Skeletal muscle cell (primary cell): Measurements from ENCODE around the gene YY1.
"Not testable (repeated sequence)": the region's sequence is repeated elsewhere in the genome, so short reads cannot be mapped to it uniquely, and the experiment has no call there.

Experiments
- DNase-seq: peaks from one replicate; pipeline ENCODE4 v3.0.0-alpha.2; 2010; ENCODE audit warnings: low read depth
- H3K4me3 ChIP-seq: 2 replicates; pipeline ENCODE4 v1.5.1; 2011; ENCODE audit warnings: low read depth, mild to moderate bottlenecking, control low read depth, low read length, moderate library complexity

YY1 gene

DNA sequence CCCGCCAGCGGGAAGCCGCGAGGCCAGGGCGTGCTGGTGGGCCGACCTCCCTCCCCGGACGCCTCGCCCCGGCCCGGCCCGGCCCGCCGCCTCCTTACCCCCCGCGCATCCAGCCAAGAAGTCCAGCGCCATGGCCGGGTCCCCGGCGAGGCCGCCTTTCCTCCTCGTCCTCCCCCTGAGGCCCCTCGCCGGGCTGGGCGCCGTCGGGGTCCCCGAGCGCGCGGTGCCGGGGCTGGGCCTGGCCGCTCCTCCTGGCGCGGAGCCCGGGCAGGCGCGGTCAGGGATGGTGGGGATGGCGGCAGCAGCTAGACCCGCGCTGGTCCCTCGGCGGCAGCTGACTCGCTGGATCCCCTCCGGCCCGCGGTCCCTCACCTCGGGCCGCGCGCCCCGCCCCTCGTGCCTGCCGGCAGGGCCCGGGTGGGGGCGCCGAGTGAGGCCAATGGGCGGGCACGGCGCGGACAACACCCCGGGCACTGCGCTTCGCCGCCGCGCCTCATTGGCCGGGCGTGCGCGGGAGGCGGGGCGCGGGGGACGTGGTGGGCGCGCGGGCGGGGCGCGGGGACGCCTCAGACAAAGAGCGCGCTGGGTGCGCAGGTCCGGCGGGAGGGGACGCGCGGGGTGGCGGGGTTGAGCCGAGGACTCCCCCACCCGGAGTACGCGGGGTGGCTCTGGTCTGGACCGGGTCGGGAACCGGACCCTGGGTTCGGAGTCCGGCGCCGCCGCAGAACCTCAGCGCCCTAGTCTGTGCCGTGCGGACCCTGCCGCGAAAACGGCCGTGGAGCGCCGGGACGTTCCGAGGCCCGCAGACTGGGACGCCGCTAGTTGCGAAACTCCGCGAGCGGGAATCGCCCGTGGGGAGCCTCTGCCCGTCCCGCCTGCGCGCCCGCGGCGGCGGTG is 67.4 kb downstream of the YY1 start, which contains the start of gene SLC25A29:
Gene SLC25A29 (minus strand): TSS at position 344 of the 897 bp plus-strand sequence. CDS start 212 bp downstream, at position 132.
- DNase-seq = peak; percentile 53
- peak within 1 kb of the TSS; percentile 84 for H3K4me3 ChIP-seq

DNA sequence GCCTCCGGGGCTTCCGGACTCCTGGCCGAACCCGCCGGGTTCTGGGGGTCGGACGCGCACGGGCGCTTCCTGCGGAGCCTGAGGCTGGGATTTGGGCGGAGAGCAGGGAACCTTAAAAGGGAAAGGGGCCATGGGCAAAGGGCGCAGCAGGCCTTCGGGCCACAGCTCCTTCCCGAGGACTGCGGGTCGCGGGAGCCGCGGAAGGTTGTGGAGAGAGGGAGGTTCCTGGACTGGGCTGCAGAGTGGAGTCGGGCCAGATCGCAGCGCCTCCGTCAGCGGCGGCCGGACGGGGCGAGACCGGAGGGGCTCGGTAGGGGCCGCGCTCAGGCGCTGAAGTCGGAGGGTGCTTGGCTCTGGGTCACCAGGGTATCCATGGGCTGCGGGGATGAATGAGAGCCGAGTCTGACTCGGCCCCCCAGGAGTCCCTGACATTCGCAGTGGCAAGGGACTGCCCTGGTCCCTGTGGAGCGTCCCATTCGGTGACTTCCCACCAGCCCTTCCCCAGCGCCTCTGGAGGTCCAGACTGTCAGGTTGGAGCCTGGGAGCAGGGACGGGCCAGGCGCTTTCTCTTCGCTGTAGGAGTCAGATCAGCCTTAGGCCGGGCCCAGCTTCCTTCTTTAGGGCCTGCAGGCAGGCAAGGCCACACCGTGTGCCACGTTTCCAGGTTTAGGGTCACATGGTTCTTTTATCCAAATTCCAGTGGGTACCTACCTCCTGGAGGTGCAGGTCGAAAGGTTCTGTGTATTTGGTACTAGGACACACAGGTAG is 68.2 kb downstream of the YY1 start:
- DNase-seq = no peak
- H3K4me3 ChIP-seq = peak overlapping the region; percentile 84

DNA sequence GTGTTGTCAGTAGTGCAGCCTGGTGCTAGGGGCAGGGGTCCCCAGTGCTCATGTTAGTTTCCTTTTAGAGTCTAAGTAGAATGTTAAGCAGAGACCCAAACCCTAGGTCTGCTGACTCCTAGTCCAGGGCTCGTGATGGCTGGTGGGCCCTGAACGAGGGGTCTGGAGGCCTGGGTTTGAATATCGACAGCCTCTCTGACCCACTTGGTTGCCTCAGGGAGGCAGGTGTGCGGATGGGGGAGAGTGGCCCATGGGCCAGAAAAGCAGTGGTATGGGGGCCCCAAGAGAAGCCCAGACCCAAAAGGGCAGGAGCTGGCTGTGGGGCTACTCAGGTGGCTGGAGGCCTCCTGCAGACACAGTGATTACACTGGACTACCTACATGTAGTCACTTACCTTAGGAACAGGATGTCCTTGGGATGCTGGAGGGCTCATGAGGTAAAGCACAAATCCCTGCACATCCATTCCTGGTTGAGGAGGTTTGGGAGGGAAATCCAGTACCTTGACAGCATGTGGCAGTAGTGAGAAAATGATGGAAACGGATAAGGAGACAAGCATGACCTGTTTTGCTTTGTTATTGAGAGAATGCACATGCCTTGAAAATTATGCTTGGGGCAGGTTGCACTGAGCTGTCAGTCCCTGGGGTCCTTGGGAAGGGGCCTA is 69.0 kb downstream of the YY1 start:
- H3K4me3 ChIP-seq = peak overlapping the region; percentile 84
- DNase-seq = no peak

DNA sequence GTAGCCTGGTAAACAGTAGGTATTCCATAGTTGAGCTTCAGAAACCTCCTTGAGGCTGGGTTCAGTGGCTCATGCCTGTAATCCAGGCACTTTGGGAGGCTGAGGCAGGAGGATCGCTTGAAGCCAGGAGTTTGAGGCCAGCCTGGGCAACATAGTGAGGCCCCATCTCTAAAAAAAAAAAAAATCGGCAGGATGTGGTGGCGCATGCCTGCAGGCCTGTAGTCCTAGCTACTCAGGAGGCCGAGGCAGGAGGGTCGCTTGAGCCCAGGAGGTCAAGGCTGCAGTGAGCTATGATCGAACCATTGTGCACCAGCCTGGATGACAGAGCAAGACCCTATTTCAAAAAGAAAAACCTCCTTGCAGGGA is 69.5 kb downstream of the YY1 start:
- DNase-seq, H3K4me3 ChIP-seq: not testable (repeated sequence)

DNA sequence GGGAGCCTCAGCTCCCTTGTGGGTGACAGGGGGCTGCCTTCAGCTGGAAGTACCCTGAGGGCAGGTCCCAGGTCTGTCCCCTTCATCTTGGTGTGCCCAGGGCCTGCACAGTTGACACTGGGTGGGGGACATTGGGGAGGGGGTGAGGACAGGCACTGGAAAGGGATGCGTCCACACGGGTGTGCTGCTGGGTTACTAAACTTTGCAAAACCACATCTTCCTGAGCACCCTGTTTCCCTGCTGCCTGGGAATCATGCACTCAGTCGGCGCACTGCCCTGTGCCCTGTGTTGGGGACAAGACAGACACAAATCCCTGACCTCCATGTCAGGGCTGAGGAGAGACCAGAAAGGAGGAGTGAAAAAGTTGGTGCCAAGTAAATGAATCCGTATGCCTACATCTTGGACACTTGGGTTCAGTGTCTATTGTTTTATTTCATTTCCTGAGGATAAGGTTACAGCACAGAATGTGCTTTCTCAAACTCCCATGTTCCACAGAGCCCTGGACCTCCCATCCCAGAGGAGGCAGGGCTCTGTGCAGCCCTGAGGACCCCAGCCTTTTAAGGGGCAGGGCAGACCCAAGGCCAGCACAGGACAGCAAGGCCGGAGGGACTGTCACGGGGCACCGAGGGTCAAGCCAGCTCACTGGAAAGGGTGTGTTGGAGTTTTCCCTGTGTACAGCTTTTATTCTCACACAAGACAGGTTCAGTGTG is 70.2 kb downstream of the YY1 start:
- H3K4me3 ChIP-seq = no peak overlapping the region

DNA sequence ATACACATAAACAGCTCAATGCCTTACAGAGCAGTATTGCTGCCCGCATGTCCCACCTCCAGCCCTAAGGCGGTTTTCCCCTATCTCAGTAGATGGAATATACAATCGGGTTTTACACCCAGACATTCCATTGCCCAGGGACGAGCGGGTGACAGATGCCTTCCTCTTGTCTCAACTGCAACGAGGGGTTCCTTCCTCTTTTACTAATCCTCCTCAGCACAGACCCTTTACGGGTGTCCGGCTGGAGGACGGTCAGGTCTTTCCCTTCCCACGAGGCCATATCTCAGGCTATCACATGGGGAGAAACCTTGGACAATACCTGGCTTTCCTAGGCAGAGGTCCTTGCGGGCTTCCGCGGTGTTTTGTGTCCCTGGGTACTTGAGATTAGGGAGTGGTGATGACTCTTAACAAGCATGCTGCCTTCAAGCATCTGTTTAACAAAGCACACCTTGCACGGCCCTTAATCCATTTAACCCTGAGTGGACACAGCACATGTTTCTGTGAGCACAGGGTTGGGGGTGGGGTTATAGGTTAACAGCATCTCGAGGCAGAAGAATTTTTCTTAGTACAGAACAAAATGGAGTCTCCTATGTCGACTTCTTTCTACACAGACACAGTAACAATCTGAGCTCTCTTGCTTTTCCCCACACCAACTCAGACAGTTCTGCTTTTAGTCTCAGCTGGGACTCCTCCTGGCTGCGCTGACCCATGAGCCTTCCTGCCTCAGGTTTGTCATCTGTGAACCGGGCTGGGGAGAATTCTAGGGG is 73.3 kb downstream of the YY1 start:
- DNase-seq, H3K4me3 ChIP-seq: not testable (repeated sequence)

More for the DNA sequence above, 70.2 kb downstream of the YY1 start:
- no peak for DNase-seq

DNA sequence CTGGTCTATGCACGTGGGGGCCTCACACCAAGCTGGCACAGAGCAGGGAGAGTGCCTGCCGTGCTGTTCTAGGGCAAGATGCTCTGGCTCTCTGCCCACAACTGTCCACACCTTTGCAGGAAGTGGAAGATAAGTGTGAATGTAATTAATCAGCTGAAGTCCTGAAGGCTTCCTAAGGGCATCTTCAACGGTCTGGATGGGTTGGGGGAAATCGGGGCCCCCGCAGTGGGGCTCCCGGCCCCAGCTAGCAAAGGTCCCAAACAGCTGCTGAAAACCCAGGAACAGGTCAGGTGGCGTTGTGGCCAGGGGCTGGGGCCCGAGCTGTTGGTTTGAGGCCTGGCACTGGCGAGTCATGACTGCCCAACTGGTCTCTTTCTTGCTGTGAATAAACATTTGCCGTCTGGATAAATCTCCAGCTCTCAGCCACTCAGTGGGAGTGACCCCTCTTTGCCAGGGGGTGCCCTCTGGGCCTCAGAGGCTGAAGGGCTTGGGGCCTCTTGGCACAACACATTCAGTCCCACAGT is 74.0 kb downstream of the YY1 start:
- no peak overlapping the region for H3K4me3 ChIP-seq
- DNase-seq = no peak

DNA sequence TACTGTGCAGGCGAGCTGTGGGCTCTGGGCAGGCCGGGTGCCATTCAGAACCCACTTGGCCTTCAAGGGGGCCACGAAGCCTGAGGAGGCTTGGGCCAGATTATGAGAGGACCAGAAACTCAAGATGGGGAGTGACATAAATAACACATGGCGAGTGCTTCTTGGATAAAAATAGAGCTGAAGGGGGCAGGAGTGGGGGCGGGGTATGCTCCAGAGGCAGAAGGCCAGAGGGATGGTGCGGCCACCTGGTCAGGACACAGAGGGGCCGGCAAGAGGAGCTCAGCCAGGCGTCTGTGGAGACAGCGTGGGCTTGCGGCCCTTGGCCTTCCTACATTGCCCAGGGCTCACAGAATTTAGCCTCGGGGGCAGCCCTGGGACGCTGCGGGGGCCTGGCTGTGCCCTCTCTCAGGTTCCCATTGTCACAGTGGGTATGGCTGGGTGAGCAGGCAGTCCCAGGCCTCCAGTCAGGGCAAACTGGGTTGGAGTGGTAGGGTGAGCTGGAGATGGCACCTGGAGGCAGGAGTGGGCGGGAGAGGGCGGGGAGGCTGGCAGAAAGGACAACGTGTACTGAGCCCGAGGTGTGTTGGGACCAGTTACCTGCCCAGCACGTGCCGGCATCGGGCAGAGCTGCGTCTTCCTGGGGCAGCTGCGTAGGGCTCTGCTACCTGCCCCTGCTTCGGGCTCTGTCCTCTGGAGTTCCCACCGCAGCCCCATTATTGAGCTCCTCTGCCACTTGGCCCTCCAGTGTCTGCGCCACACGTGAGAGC is 74.7 kb downstream of the YY1 start:
- no peak for DNase-seq
- H3K4me3 ChIP-seq = no peak overlapping the region

DNA sequence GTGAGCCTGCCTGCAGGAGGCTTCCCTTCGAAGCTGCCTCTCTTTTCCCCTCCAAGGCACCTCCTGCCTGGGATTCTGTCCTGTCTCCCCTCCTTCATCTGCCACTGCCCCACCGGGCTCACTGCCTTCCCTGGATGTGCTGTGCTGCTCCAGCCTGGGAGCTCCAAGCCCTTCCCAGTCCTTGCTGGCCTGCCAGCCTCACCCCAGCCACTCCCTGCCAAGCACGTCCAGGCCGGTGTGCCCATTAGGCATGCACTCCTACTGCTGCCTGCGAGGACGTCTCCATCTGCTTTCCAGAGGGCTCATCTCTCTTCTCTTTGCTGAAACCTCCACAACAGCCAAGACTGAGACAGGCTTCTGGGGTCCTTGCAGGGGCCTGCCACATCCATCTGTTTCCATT is 75.8 kb downstream of the YY1 start:
- no peak overlapping the region for H3K4me3 ChIP-seq
- DNase-seq = no peak

DNA sequence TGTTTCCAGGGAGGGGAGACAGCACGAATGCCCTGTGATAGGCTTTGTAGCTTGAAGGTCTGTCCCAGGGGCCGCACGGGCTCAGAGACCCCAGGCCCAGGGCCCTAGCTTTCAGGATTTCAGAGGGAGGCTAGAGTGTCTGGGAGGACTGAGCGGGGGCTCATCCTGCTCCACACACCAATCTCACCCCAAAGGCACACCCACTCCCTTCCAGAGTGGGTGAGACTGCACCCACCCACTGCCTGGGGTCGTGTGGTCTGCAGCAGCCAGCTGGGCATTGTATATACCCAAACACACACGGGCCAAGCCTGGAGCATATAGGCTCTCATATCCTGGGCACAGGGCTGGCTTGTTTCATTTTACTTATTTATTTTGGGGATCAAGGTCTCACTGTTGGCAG is 78.4 kb downstream of the YY1 start:
- no peak for DNase-seq
- H3K4me3 ChIP-seq = no peak overlapping the region

DNA sequence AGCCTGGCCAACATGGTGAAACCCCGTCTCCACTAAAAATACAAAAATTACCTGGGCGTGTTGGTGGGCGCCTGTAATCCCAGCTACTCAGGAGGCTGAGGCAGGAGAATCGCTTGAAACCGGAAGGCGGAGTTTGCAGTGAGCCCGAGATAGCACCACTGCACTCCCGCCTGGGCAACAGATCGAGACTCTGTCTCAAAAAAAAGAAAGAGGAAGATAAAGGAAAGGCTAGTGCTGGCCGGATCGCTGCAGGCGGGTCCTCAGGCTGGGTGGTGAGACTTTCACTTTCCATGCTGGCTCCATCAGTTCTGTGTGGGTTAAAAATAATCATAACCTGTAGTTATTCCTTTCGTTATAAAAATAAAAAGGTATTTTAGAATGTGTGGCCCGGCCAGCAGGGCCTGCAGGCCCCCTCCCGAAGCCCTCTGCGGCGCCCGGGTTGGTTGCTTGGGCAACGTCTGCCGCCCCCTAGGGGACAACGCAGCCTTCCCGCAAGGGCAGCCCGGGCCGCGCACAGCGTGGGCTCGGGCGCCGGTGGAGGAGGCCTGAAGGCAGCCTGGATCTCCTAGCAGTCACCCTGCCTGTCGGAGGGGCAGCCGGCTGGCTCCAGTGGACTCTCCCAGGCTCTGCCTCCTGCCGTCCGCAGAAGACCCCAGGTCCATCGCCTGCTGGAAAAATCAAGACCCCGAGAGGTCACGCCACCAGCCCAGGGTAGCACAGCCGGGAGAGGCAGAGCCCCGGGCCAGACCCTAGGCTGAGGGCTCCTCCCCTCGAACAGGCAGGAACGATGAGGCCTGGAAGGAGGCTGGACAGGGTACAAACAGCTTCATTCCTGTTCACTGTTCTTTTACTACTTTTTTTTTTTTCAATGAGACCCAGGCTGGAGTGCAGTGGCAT is 79.2 kb downstream of the YY1 start:
- no peak for DNase-seq
- no peak overlapping the region for H3K4me3 ChIP-seq

DNA sequence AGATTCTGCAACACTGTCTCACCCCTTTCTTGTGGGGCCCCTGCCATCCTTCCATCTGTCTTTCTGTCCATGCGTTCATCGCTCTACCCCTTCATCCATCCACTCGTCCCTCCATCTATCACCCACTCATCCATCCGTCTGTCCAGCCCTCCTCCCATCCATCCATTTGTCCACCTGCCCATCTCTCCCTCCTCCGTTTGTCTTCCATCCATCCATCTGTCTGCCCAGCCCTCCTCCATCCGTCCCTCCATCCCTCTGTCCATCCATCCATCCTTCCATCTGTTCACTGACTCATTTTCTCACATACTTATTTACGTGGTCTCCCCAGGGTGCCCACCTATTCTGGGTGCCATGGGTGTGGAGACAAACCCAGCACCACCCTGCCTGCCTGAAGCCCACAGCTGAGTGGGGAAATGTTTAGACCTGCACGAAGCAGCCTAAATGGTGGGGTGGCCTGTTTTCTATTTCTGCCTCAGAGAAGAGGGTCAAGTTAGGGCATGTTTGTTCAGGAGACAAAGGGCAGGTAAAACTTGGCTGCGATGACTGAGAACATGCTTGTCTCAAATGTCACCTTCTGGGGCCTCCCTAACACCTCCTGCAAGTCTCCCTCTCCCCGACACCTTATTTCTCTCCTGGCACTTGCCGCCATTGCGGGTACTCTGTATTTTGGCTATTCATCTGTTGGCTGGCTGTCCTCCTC is 81.4 kb downstream of the YY1 start:
- H3K4me3 ChIP-seq = no peak overlapping the region
- no peak for DNase-seq

DNA sequence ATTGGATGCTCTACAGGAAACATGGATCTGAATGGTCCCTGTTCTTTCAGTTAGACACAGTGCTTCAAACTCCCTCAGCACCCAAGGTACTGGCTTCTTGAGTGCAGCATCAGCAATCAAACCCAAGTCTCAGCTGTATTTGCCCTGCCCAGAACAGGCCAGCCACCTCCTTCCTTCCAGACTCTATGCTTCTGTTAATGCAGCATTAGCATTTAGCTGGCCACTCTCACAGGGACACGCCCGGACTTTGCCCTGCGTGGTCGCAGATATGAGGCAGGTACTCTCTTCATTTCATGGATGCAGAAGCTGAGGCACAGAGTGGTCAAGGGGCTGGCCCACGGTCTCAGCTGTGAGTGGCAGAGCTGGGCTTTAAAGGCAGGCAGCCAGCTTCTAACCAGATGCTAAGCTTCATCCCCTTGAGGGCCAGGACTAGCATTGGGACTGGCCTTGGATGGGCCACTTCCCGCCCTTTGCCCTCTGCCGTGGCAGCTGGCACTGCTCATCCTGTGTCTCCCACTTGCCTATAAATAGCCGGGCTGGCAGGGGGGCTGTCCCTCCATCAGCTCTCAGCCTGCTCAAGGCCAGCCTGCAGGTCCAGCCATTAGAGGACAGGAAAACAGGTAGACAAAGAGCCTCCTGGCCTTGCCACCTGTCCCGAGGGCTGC is 82.7 kb downstream of the YY1 start:
- no peak overlapping the region for H3K4me3 ChIP-seq
- DNase-seq = no peak

DNA sequence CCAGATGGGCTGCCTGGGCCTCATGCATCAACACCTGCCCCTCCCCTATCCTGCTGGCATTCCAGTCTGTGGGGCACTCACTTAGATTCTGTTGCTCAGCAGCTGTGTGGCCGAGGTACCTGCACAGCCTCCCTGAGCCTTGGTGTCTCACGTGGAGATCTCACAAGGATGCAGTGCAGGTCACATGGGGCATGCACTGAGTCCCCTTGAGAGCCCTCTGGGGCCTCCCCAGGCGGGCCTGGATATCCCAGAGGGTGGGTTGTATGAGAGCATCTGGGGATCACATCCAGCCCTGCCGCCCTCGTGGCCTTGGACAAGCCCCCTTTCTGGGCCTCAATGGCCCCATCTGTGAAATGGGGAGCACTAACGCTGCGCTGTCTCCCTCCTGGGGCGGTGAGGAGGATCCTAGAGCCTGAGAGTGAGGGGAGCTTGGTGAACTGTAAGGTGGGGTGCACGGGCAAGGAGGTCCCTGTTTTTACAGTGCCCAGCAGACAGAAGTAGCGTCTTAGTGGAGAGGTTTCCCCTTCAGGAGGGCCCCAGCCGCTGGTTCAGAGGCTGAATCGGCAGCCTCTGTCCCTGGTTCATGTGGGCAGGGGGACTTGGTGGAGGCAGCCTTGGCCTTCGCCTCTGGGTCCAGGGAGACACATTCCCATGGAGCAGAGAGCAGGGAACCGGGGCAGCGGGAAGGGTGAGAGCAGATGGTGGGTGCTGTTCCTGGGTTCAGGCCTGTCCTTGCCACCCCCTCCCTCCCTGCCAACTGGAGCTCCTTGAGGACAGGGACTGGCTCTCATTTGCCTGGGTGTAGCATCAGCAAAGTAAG is 83.4 kb downstream of the YY1 start:
- DNase-seq = no peak
- H3K4me3 ChIP-seq = no peak overlapping the region
